22Rv1 (cell line): ENCODE measurements around the gene AAK1.

Source experiments
- ZFX ChIP-seq: fragments of 450-650 bp; IDR thresholded peaks from 2 replicates; pipeline ENCODE4 v1.6.1; 2017; ENCODE audit warnings: antibody characterized with exemption, borderline replicate concordance
- TF ChIP-seq, protein P1 (sequence below): fragments of 450-650 bp; IDR thresholded peaks from 2 replicates; pipeline ENCODE4 v1.5.1; 2017; ENCODE audit warnings: mild to moderate bottlenecking

DNA sequence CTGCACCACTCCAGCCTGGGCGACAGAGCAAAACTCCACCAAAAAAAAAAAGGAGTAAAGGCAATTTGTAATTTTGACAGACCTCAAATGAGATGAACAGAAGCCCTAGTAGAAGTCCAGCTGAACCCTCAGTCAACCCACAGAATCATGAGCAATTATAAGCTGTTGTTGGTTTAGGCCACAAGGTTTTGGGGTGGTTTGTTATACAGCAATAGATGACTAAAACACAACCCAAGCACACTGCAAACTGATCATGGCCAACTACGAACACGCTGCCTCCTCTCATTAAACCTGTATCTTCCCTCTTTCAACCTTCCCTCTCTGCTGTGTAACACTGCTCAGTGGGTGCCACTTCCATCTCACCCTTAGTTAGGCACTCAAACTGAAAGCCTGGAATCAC is 22.1 kb downstream of the AAK1 start:
- TF ChIP-seq, protein P1, sequence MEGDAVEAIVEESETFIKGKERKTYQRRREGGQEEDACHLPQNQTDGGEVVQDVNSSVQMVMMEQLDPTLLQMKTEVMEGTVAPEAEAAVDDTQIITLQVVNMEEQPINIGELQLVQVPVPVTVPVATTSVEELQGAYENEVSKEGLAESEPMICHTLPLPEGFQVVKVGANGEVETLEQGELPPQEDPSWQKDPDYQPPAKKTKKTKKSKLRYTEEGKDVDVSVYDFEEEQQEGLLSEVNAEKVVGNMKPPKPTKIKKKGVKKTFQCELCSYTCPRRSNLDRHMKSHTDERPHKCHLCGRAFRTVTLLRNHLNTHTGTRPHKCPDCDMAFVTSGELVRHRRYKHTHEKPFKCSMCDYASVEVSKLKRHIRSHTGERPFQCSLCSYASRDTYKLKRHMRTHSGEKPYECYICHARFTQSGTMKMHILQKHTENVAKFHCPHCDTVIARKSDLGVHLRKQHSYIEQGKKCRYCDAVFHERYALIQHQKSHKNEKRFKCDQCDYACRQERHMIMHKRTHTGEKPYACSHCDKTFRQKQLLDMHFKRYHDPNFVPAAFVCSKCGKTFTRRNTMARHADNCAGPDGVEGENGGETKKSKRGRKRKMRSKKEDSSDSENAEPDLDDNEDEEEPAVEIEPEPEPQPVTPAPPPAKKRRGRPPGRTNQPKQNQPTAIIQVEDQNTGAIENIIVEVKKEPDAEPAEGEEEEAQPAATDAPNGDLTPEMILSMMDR: no peak
- TF ChIP-seq ZFX: no peak
